ENCODE results near the gene LILRB5.

DNA sequence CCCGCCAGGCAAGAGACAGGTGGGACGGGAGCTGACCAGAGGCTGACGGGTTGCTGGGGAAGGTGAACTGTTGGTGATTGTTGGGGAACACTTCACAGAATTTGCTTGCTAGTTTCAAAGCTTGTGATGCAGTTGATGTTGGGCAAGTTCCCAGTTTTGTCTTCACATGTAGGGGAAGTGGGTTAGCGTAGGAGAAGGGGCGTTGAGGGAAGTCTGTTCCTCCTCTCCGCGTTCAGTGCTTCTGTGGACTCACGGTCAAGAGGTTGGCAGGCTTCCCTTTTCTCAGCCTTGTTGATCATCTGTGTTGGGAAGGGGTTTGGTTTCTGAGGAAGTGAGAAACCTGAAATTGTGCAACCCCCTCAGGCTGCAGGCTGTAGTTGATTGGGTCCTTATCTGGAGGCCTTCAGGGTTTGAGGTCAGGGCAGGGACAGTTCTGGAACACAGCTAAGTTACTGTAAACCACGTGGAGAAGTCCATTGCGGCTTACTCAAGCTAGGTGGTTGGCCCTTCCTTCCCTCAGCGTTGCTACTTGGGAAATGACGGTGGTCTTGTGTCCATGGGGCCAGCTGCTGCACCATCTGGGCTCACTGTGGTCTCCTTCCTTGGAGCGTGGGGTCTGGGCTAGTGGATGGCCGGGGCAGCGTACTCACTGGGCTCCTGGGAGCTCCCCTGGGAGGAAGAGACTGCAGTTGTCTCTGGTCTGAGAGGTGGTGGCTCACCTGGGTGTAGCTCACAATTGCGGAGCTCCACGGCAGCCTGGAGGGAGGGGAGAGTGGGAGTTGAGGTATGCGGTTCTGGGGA lies 48.9 kb downstream of the LILRB5 start:
- TF ChIP-seq RFX5 (IDR thresholded peaks at IDR 0.05) (no peak), NPAS2 (CRISPR knock-in tag; IDR thresholded peaks at IDR 0.05; ENCODE audit: borderline replicate concordance) (0 out of 2 replicates have a peak, but pooled peaks have one; percentile 7), POLR2AphosphoS2 (conservative IDR thresholded peaks at IDR 0.05; ENCODE audit: low read length) (peak; percentile 92; the same call in 1 of the 2 replicates), KDM1A (IDR thresholded peaks at IDR 0.05; ENCODE audit: low read depth) (no peak), MAFK (IDR thresholded peaks at IDR 0.05; ENCODE audit: partially characterized antibody) (no peak), EP300 (IDR thresholded peaks at IDR 0.05) (no peak), TFCP2L1 (CRISPR knock-in tag; IDR thresholded peaks at IDR 0.05) (peak; percentile 96), POLR2A (IDR thresholded peaks at IDR 0.05; ENCODE audit: low read length) (no peak), CHD2 (IDR thresholded peaks at IDR 0.05; ENCODE audit: low read length, partially characterized antibody) (peak; percentile 45), JUNB (IDR thresholded peaks at IDR 0.05) (no peak)
- TF ChIP-seq, protein P1, sequence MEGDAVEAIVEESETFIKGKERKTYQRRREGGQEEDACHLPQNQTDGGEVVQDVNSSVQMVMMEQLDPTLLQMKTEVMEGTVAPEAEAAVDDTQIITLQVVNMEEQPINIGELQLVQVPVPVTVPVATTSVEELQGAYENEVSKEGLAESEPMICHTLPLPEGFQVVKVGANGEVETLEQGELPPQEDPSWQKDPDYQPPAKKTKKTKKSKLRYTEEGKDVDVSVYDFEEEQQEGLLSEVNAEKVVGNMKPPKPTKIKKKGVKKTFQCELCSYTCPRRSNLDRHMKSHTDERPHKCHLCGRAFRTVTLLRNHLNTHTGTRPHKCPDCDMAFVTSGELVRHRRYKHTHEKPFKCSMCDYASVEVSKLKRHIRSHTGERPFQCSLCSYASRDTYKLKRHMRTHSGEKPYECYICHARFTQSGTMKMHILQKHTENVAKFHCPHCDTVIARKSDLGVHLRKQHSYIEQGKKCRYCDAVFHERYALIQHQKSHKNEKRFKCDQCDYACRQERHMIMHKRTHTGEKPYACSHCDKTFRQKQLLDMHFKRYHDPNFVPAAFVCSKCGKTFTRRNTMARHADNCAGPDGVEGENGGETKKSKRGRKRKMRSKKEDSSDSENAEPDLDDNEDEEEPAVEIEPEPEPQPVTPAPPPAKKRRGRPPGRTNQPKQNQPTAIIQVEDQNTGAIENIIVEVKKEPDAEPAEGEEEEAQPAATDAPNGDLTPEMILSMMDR (IDR thresholded peaks at IDR 0.05) = no peak
- TF ChIP-seq, protein P2, sequence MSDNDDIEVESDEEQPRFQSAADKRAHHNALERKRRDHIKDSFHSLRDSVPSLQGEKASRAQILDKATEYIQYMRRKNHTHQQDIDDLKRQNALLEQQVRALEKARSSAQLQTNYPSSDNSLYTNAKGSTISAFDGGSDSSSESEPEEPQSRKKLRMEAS (IDR thresholded peaks at IDR 0.05) = no peak
